Bronchial epithelial cell (primary cell): ENCODE data around the gene FAM114A1. TPM values are rescaled to one million over a fixed set of nuclear protein-coding genes. Genes with fewer than 3 reads are reported as not detected.
A peak's percentile ranks its signal among the peaks of the same experiment; 100 is the strongest.
"Not testable (repeated sequence)": the region's sequence is repeated elsewhere in the genome, so short reads cannot be mapped to it uniquely, and the experiment has no call there.

Experiments
- DNase-seq: peaks from one replicate; pipeline ENCODE4 v3.0.0-alpha.2; 2010; ENCODE audit warnings: low read depth
- FAIRE-seq: peaks from 2 replicates; lab custom pipeline; 2011; peaks lifted over from hg19 to GRCh38; lab: Jason Lieb, UNC
- H3K27me3 ChIP-seq: 2 replicates; pipeline ENCODE4 v1.5.1; 2011; ENCODE audit warnings: low read length; ENCODE audit not compliant: control insufficient read depth, insufficient read depth
- H3K36me3 ChIP-seq: 2 replicates; pipeline ENCODE4 v1.5.1; 2011; ENCODE audit warnings: low read length; ENCODE audit not compliant: control insufficient read depth, insufficient read depth
- H3K4me3 ChIP-seq: 2 replicates; pipeline ENCODE4 v1.5.1; 2011; ENCODE audit warnings: mild to moderate bottlenecking, low read depth, low read length, control low read depth
- CTCF ChIP-seq: IDR thresholded peaks from 2 replicates; pipeline ENCODE4 v1.5.1; 2011; ENCODE audit warnings: mild to moderate bottlenecking, moderate library complexity, low read length, control low read depth, inconsistent platforms; ENCODE audit not compliant: insufficient read depth, severe bottlenecking
- total RNA-seq: library from RNA; depleted of rRNA; stranded (reverse); fragments of >200 nt; gene quantifications from 2 replicates; pipeline ENCODE4 v1.2.1, GENCODE V29; 2014

The FAM114A1 gene
- total RNA-seq, 1 donor from 2014 or later, result 44.2 TPM

GRCh38 chr4:38909015-38909414, 41.4 kb downstream of the FAM114A1 start:
- no peak for TF ChIP-seq CTCF
- Histone ChIP-seq H3K36me3 (peaks cover 9% of the 10 kb centered on the region), H3K27me3 (no peaks in the 10 kb centered on the region), H3K4me3 (no peak overlapping the region)
- no peak for FAIRE-seq
- DNase-seq, result no peak

GRCh38 chr4:38911257-38911656, 43.7 kb downstream of the FAM114A1 start:
- no peak for DNase-seq
- no peaks in the 10 kb centered on the region for H3K27me3 ChIP-seq
- peaks cover 11% of the 10 kb centered on the region for H3K36me3 ChIP-seq
- no peak overlapping the region for H3K4me3 ChIP-seq
- TF ChIP-seq CTCF, result no peak
- FAIRE-seq, result peak; percentile 55

- H3K27me3 ChIP-seq, result no peaks in the 10 kb centered on the region
- no peak overlapping the region for H3K4me3 ChIP-seq
- H3K36me3 ChIP-seq, result peaks cover 7% of the 10 kb centered on the region
- FAIRE-seq, result no peak
- DNase-seq, result no peak
- TF ChIP-seq CTCF, result no peak
Measured at GRCh38 chr4:38914854-38915253, 47.2 kb downstream of the FAM114A1 start.

- H3K4me3 ChIP-seq, H3K36me3 ChIP-seq, FAIRE-seq, DNase-seq, H3K27me3 ChIP-seq: not testable (repeated sequence)
Measured at GRCh38 chr4:38916267-38916666, 48.7 kb downstream of the FAM114A1 start.

- TF ChIP-seq CTCF, result no peak
- FAIRE-seq, result no peak
- H3K36me3 ChIP-seq, result peaks cover 5% of the 10 kb centered on the region
- no peaks in the 10 kb centered on the region for H3K27me3 ChIP-seq
- no peak for DNase-seq
- H3K4me3 ChIP-seq, result no peak overlapping the region
Measured at GRCh38 chr4:38917481-38918025, 49.9 kb downstream of the FAM114A1 start.

GRCh38 chr4:38919494-38919893, 51.9 kb downstream of the FAM114A1 start:
- H3K27me3 ChIP-seq, result no peaks in the 10 kb centered on the region
- DNase-seq, result no peak
- H3K4me3 ChIP-seq, result no peak overlapping the region
- FAIRE-seq, result no peak
- no peak for TF ChIP-seq CTCF
- peaks cover 7% of the 10 kb centered on the region for H3K36me3 ChIP-seq
